ENCODE results near the gene C16orf96. TPM values are rescaled to one million over a fixed set of nuclear protein-coding genes. Genes with fewer than 3 reads are reported as not detected.

The C16orf96 gene
- polyA plus RNA-seq, 4 donors, result 0.03 to 0.07 TPM; not detected in 2

- Histone ChIP-seq H3K4me3 (ENCODE audit: low read depth in 1 of 3, low read length in 3 of 3) (peak overlapping the region in 1 of 3 donors; percentile 20), H3K36me3 (ENCODE audit: control insufficient read depth in 3 of 3, insufficient read depth in 2 of 3, low read depth in 1 of 3, low read length in 3 of 3) (peaks cover 6 to 67% (median 8%) of the 10 kb centered on the region in 3 donors), H3K27ac (ENCODE audit: low read depth in 1 of 3, low read length in 2 of 3) (peak overlapping the region in 1 of 3 donors; percentile 85), H3K9me3 (ENCODE audit: control insufficient read depth in 2 of 2, insufficient read depth in 1 of 2, low read depth in 1 of 2, low read length in 1 of 2) (no peaks in the 10 kb centered on the region), H3K4me1 (ENCODE audit: control insufficient read depth in 3 of 3, insufficient read depth in 2 of 3, low read depth in 1 of 3, low read length in 2 of 3) (peaks cover 2 to 39% (median 14%) of the 10 kb centered on the region in 3 donors), H3K27me3 (ENCODE audit: control insufficient read depth in 3 of 3, insufficient read depth in 3 of 3, low read length in 3 of 3) (no peaks in the 10 kb centered on the region)
- DNase-seq (peak in 1 of 2 donors; percentile 86), FAIRE-seq (no peak)
- WGBS, 3 donors, result 69 to 76% (median 71%) methylated on average over 21 to 22 of the region's 22 CpGs
These were observed 55.3 kb downstream of the C16orf96 start for GRCh38 chr16:4611337-4612021.

- no peak for FAIRE-seq
- 91 to 93% (median 92%) methylated on average over 7 of the region's 7 CpGs for WGBS, 3 donors
- no peaks in the 10 kb centered on the region for H3K27me3 ChIP-seq (ENCODE audit: control insufficient read depth in 3 of 3, insufficient read depth in 3 of 3, low read length in 3 of 3)
- peak overlapping the region in 1 of 3 donors; percentile 21 for H3K4me3 ChIP-seq (ENCODE audit: low read depth in 1 of 3, low read length in 3 of 3)
- no peaks in the 10 kb centered on the region for H3K9me3 ChIP-seq (ENCODE audit: control insufficient read depth in 2 of 2, insufficient read depth in 1 of 2, low read depth in 1 of 2, low read length in 1 of 2)
- peaks cover 6 to 56% (median 8%) of the 10 kb centered on the region in 3 donors for H3K36me3 ChIP-seq (ENCODE audit: control insufficient read depth in 3 of 3, insufficient read depth in 2 of 3, low read depth in 1 of 3, low read length in 3 of 3)
- no peak for DNase-seq
- H3K4me1 ChIP-seq (ENCODE audit: control insufficient read depth in 3 of 3, insufficient read depth in 2 of 3, low read depth in 1 of 3, low read length in 2 of 3), result peaks cover 2 to 48% (median 14%) of the 10 kb centered on the region in 3 donors
- H3K27ac ChIP-seq (ENCODE audit: low read depth in 1 of 3, low read length in 2 of 3), result peak overlapping the region in 1 of 3 donors; percentile 52
These were observed 56.4 kb downstream of the C16orf96 start for GRCh38 chr16:4612474-4612931.

GRCh38 chr16:4612977-4613635 lies 57.0 kb downstream of the C16orf96 start:
- peak in 1 of 2 donors; percentile 39 for DNase-seq
- no peak for FAIRE-seq
- Histone ChIP-seq H3K27me3 (ENCODE audit: control insufficient read depth in 3 of 3, insufficient read depth in 3 of 3, low read length in 3 of 3) (no peaks in the 10 kb centered on the region), H3K9me3 (ENCODE audit: control insufficient read depth in 2 of 2, insufficient read depth in 1 of 2, low read depth in 1 of 2, low read length in 1 of 2) (no peaks in the 10 kb centered on the region), H3K27ac (ENCODE audit: low read depth in 1 of 3, low read length in 2 of 3) (peak overlapping the region in 1 of 3 donors; percentile 52), H3K4me3 (ENCODE audit: low read depth in 1 of 3, low read length in 3 of 3) (peak overlapping the region in 2 of 3 donors; percentile 76 to 86), H3K36me3 (ENCODE audit: control insufficient read depth in 3 of 3, insufficient read depth in 2 of 3, low read depth in 1 of 3, low read length in 3 of 3) (peaks cover 6 to 50% (median 8%) of the 10 kb centered on the region in 3 donors), H3K4me1 (ENCODE audit: control insufficient read depth in 3 of 3, insufficient read depth in 2 of 3, low read depth in 1 of 3, low read length in 2 of 3) (peaks cover 7 to 54% (median 14%) of the 10 kb centered on the region in 3 donors)
- 37 to 58% (median 40%) methylated on average over 14 of the region's 14 CpGs for WGBS, 3 donors

- Histone ChIP-seq H3K9me3 (ENCODE audit: control insufficient read depth in 2 of 2, insufficient read depth in 1 of 2, low read depth in 1 of 2, low read length in 1 of 2) (no peaks in the 10 kb centered on the region), H3K4me1 (ENCODE audit: control insufficient read depth in 3 of 3, insufficient read depth in 2 of 3, low read depth in 1 of 3, low read length in 2 of 3) (peaks cover 9 to 62% (median 14%) of the 10 kb centered on the region in 3 donors), H3K27ac (ENCODE audit: low read depth in 1 of 3, low read length in 2 of 3) (peak overlapping the region; percentile 45 to 92 (median 82)), H3K4me3 (ENCODE audit: low read depth in 1 of 3, low read length in 3 of 3) (peak overlapping the region; percentile 76 to 86 (median 78)), H3K27me3 (ENCODE audit: control insufficient read depth in 3 of 3, insufficient read depth in 3 of 3, low read length in 3 of 3) (no peaks in the 10 kb centered on the region), H3K36me3 (ENCODE audit: control insufficient read depth in 3 of 3, insufficient read depth in 2 of 3, low read depth in 1 of 3, low read length in 3 of 3) (peaks cover 6 to 43% (median 6%) of the 10 kb centered on the region in 3 donors)
- FAIRE-seq (no peak), DNase-seq (peak in 1 of 2 donors; percentile 67)
- WGBS, 3 donors, result 0 to 1% (median 1%) methylated on average over 38 to 92 of the region's 92 CpGs
These were observed 57.8 kb downstream of the C16orf96 start for GRCh38 chr16:4613636-4614570.

GRCh38 chr16:4614571-4615383 lies 58.6 kb downstream of the C16orf96 start, which contains the start of gene UBALD1:
TSS of gene UBALD1 (minus strand) at chr16:4614888. CDS start at chr16:4614797, 91 bp downstream.
- peaks cover 9 to 71% (median 14%) of the 10 kb centered on the region in 3 donors for H3K4me1 ChIP-seq (ENCODE audit: control insufficient read depth in 3 of 3, insufficient read depth in 2 of 3, low read depth in 1 of 3, low read length in 2 of 3)
- no peak for FAIRE-seq

GRCh38 chr16:4615384-4616046 lies 59.4 kb downstream of the C16orf96 start:
- peak overlapping the region in 2 of 3 donors; percentile 39 to 50 for H3K4me3 ChIP-seq (ENCODE audit: low read depth in 1 of 3, low read length in 3 of 3)
- H3K27me3 ChIP-seq (ENCODE audit: control insufficient read depth in 3 of 3, insufficient read depth in 3 of 3, low read length in 3 of 3), result no peaks in the 10 kb centered on the region
- H3K27ac ChIP-seq (ENCODE audit: low read depth in 1 of 3, low read length in 2 of 3), result peak overlapping the region; percentile 82 to 92 (median 87)
- no peaks in the 10 kb centered on the region for H3K9me3 ChIP-seq (ENCODE audit: control insufficient read depth in 2 of 2, insufficient read depth in 1 of 2, low read depth in 1 of 2, low read length in 1 of 2)
- peaks cover 9 to 72% (median 14%) of the 10 kb centered on the region in 3 donors for H3K4me1 ChIP-seq (ENCODE audit: control insufficient read depth in 3 of 3, insufficient read depth in 2 of 3, low read depth in 1 of 3, low read length in 2 of 3)
- FAIRE-seq, result no peak
- no peak for DNase-seq
- peaks cover 0 to 36% (median 0%) of the 10 kb centered on the region in 3 donors for H3K36me3 ChIP-seq (ENCODE audit: control insufficient read depth in 3 of 3, insufficient read depth in 2 of 3, low read depth in 1 of 3, low read length in 3 of 3)
- WGBS, 3 donors, result 74 to 84% (median 77%) methylated on average over 39 of the region's 39 CpGs

More at GRCh38 chr16:4614571-4615383, 58.6 kb downstream of the C16orf96 start, which contains the start of gene UBALD1:
- peak; percentile 89 to 95 for DNase-seq
- Histone ChIP-seq H3K27ac (ENCODE audit: low read depth in 1 of 3, low read length in 2 of 3) (peak within 1 kb of the TSS; percentile 82 to 92 (median 87)), H3K36me3 (ENCODE audit: control insufficient read depth in 3 of 3, insufficient read depth in 2 of 3, low read depth in 1 of 3, low read length in 3 of 3) (peaks cover 0 to 42% (median 0%) of the 10 kb centered on the region in 3 donors), H3K27me3 (ENCODE audit: control insufficient read depth in 3 of 3, insufficient read depth in 3 of 3, low read length in 3 of 3) (no peaks in the 10 kb centered on the region), H3K4me3 (ENCODE audit: low read depth in 1 of 3, low read length in 3 of 3) (peak within 1 kb of the TSS; percentile 76 to 86 (median 78)), H3K9me3 (ENCODE audit: control insufficient read depth in 2 of 2, insufficient read depth in 1 of 2, low read depth in 1 of 2, low read length in 1 of 2) (no peaks in the 10 kb centered on the region)
- WGBS, 3 donors, result 8 to 14% (median 11%) methylated on average over 82 to 100 of the region's 100 CpGs

Data from small intestine (tissue), 7 donors.